Stimulated activated CD4-positive, alpha-beta T cell treated with anti-CD3 and anti-CD28 coated beads, TNF-alpha, amount 100 ng/mL, for 4 hours (primary cell): Measurements from ENCODE around the gene PRPF40A.
"Not testable (repeated sequence)": the region's sequence is repeated elsewhere in the genome, so short reads cannot be mapped to it uniquely, and the experiment has no call there.

Source experiments
- DNase-seq, 3 experiments: peaks; one replicate each; pipeline ENCODE4 v3.0.0-alpha.2; 2020; ENCODE audit warnings: low read depth in 3 of 3

Gene PRPF40A

GRCh38 chr2:152717228-152718075 lies at the start of gene PRPF40A:
Gene PRPF40A, minus strand, starts transcription at chr2:152717461. Its CDS starts 22 bp downstream, at chr2:152717439.
- peak; percentile 97 to 98 (median 97) for DNase-seq

- DNase-seq = no peak
Observed at GRCh38 chr2:152766928-152767327, 49.7 kb upstream of the PRPF40A start.

GRCh38 chr2:152763651-152764050 lies 46.4 kb upstream of the PRPF40A start:
- no peak for DNase-seq

- DNase-seq = not testable (repeated sequence)
Observed at GRCh38 chr2:152763208-152763607, 45.9 kb upstream of the PRPF40A start.

- DNase-seq = no peak
Observed at GRCh38 chr2:152762202-152762601, 44.9 kb upstream of the PRPF40A start.

GRCh38 chr2:152761214-152761613 lies 44.0 kb upstream of the PRPF40A start:
- DNase-seq = no peak

GRCh38 chr2:152759290-152760072 lies 42.2 kb upstream of the PRPF40A start:
- no peak for DNase-seq

- no peak for DNase-seq
Observed at GRCh38 chr2:152755029-152755428, 37.8 kb upstream of the PRPF40A start.

GRCh38 chr2:152747751-152748150 lies 30.5 kb upstream of the PRPF40A start:
- DNase-seq = not testable (repeated sequence)

GRCh38 chr2:152743002-152743401 lies 25.7 kb upstream of the PRPF40A start:
- no peak for DNase-seq

GRCh38 chr2:152740743-152741328 lies 23.6 kb upstream of the PRPF40A start:
- DNase-seq = no peak

GRCh38 chr2:152739705-152740104 lies 22.4 kb upstream of the PRPF40A start:
- DNase-seq = not testable (repeated sequence)

GRCh38 chr2:152738438-152738837 lies 21.2 kb upstream of the PRPF40A start:
- DNase-seq = no peak

- not testable (repeated sequence) for DNase-seq
Observed at GRCh38 chr2:152737509-152737908, 20.2 kb upstream of the PRPF40A start.

- no peak for DNase-seq
Observed at GRCh38 chr2:152730591-152731333, 13.5 kb upstream of the PRPF40A start.

GRCh38 chr2:152729844-152730243 lies 12.6 kb upstream of the PRPF40A start:
- DNase-seq = no peak

- no peak for DNase-seq
Observed at GRCh38 chr2:152723918-152724317, 6.7 kb upstream of the PRPF40A start.

GRCh38 chr2:152722639-152723038 lies 5.4 kb upstream of the PRPF40A start:
- not testable (repeated sequence) for DNase-seq

GRCh38 chr2:152720794-152721193 lies 3.5 kb upstream of the PRPF40A start:
- DNase-seq = no peak

- no peak for DNase-seq
Observed at GRCh38 chr2:152718909-152719645, 1.8 kb upstream of the PRPF40A start.
